Suprapubic skin (tissue), 4 donors: ENCODE results near the gene THSD8.

Experiments
- CTCF ChIP-seq, 2 donors: fragments of 200-600 bp in 1 of 2; fragments of 450-650 bp in 1 of 2; sonication (generic) in 1 of 2; IDR thresholded peaks; one replicate each; pipeline ENCODE4 v1.5.1; 2016 to 2019; ENCODE audit warnings: antibody characterized with exemption in 2 of 2, mild to moderate bottlenecking in 1 of 2, moderate library complexity in 1 of 2
- EP300 ChIP-seq: sonication (generic); formaldehyde crosslinking; IDR thresholded peaks from one replicate; pipeline ENCODE4 v1.6.1; 2017; ENCODE audit warnings: antibody characterized with exemption
- POLR2A ChIP-seq, 2 donors: fragments of 450-650 bp; IDR thresholded peaks; one replicate each; pipeline ENCODE4 v1.6.1; 2017; ENCODE audit warnings: antibody characterized with exemption in 2 of 2, mild to moderate bottlenecking in 2 of 2, moderate library complexity in 2 of 2
- POLR2AphosphoS5 ChIP-seq, 3 donors: sonication (generic); formaldehyde crosslinking; IDR thresholded peaks; one replicate each; pipeline ENCODE4 v1.6.1; 2017; ENCODE audit warnings: antibody characterized with exemption in 3 of 3

GRCh38 chr19:12836529-12836863 lies 34.6 kb downstream of the THSD8 start:
- TF ChIP-seq CTCF (IDR thresholded peaks at IDR 0.05) (no peak), EP300 (no peak), POLR2A (IDR thresholded peaks at IDR 0.05) (no peak), POLR2AphosphoS5 (IDR thresholded peaks at IDR 0.05) (no peak)
